HUDEP-2 (cell line): ENCODE results near the gene DSCAML1.

Experiments used
- DNase-seq, 76 experiments: peaks; one replicate each; lab custom pipeline; 2025; ENCODE audit not compliant: unreplicated experiment in 76 of 76; lab: John Stamatoyannopoulos, UW

The DSCAML1 gene

DNA sequence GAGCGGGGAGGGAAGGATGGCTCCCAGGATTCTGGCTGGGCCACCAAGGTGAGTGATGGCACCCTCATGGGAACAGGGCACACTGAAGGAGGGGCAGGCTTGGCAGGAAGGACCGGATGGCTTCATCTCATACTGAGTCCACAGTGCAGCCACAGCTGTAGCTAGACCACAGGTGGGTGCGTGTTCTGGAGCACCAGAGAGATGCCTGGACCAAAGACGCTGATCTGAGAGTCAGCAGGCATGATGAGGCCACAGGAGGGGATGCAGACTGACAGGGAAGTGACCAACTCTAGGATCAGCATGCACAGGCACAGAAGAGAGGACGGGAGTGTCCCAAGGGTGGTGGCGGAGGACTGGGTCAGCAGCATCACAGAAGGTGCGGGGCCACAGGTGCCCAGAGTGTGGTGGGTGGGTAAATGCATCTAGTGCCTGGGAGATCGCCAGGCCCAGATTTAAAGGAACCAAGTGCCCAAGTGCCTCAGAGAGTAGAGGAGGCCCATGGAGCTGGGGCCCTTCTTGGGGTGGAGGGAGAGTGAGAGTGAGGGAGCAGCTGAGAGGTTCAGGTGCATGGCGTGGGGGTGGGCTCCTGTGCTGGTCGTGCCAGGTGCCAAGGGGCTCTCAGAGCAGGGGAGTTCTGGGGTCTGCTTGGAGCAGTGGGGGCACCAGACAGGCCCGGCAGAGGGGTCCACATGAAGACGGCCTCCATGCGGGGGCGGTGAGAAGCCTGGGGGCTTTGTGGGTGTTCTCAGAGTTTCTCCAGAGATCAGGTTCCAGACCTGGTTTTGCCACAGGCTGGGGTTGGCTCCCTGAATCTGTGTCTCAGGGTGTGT, 355.7 kb downstream of the DSCAML1 start:
- DNase-seq = no peak

DNA sequence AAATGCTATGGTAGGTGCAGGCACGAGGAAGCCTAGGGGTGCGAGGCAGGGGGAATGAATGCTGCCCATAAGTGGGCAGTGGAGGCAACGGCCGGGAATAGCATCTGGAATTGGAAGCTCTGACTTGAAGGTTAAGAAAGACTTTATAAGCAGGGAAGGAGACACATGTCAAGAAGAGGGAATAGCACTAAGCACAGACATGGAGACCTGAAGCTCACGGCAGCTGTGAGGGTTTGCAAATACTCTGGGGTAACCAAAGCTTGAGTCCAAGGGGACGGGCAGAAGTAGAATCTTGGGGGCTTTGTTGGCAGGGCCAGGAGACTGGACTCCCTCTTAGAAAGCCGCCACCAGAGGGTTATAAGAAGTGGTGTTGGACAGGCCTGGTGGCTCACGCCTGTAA, 356.8 kb downstream of the DSCAML1 start:
- no peak for DNase-seq

GRCh38 chr11:117439256-117439655, 357.8 kb downstream of the DSCAML1 start:
- no peak for DNase-seq

- DNase-seq = no peak
Observed at GRCh38 chr11:117438371-117439000, 358.5 kb downstream of the DSCAML1 start.

- DNase-seq = no peak
Observed at GRCh38 chr11:117437791-117438130, 359.3 kb downstream of the DSCAML1 start.

- no peak for DNase-seq
Observed at GRCh38 chr11:117437041-117437790, 359.8 kb downstream of the DSCAML1 start.

GRCh38 chr11:117435326-117435725, 361.7 kb downstream of the DSCAML1 start:
- no peak for DNase-seq

GRCh38 chr11:117434481-117434880, 362.5 kb downstream of the DSCAML1 start:
- no peak for DNase-seq

GRCh38 chr11:117433717-117434116, 363.3 kb downstream of the DSCAML1 start:
- no peak for DNase-seq

DNA sequence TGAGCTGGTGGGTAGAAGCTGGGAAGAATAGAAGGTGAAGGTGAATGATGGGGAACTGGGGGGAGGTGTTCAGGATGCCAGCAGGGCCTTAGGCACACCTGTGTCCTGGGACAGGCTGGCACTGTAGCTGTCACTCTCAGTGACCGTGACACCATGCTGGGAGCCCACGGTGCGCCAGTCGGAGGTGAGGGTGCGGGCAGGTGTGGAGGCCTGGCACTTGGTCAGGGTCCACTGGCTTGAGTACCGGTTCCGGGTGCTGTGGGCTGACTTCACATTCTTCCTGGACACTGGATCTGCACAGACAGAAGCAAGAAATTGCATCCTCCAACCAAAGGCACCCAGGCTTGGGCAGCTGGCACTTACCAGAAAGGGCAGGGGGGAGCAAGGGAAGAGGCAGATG, 365.6 kb downstream of the DSCAML1 start:
- DNase-seq = no peak

DNA sequence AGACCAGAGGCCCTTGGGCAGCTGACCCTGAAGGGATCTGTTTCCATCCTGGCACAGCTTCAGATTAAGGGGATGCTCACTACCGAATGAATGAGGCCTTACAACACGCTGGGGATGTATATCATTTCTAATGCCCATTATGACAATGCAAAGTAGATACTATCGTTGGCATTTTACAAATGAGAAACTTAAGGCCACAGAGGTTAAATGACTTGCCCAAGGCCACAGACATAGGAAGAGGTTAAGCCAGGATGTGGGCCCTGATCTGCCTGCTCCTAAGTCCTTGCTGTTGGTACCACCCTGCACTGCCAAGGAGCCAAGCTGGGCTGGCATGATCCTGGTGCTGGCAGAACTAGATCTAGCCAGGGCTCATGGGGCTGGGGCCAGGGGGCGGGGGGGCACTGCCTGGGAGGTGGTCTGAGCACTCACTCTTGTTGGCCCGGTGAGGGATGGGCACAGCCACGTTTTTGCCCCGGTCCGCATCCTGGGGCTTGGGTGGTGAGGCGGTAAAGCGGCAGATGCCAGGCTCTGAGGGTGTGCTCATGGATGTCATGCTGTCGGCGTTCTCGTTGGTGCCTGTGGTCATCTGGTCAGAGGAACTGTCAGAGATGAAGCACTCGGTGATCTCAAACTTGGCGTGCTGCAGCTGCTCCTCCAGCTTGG, 366.6 kb downstream of the DSCAML1 start:
- no peak for DNase-seq

- DNase-seq = peak in 1 of 76 experiments; percentile 2
Observed at GRCh38 chr11:117428856-117429229, 368.2 kb downstream of the DSCAML1 start.

- no peak for DNase-seq
Observed at GRCh38 chr11:117428186-117428855, 368.7 kb downstream of the DSCAML1 start.

DNA sequence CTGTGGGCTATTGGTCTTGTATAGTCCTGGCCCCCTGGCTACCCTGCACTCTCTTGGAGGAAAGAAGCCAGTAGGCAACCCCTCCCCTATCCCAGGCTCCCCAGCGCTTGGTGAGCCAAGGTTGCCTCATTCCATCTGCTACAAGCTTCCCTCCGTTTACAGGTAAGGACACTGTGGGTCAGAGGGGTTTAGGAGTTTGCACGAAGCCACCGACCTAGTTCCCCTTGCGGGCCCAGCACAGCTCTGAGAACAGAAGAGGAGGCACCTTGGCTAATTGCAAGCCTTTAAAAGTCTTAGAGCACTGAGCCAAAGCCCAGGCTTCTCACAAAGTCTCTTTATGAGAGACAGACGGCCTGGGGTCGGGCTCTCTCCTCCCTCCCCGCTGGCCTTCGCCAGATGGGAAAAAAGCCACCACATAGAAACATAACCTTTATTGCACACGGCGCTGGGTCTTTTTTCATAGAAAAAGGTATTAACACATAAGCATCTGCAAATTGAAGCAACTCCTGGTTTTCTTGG, 369.6 kb downstream of the DSCAML1 start:
- DNase-seq = no peak

DNA sequence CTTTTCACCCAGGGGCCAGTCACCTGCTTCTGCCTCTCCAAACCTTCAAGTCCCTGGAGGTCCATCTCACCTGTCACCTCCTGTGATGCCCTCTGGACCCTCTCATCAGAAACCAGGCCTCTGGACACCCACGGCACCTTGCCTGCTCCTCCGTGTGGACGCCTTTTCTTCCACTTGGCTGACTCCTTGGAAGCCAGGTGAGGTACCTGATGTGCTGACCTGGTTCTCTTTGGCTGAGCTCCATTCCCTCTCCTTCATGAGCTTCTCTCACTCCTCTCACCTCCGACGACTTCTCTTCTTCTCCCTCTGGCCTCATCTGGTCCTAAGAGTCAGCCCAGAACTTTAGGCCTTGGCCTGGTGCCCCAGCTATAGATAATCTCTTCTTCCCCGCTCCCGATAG, 370.1 kb downstream of the DSCAML1 start:
- no peak for DNase-seq

DNA sequence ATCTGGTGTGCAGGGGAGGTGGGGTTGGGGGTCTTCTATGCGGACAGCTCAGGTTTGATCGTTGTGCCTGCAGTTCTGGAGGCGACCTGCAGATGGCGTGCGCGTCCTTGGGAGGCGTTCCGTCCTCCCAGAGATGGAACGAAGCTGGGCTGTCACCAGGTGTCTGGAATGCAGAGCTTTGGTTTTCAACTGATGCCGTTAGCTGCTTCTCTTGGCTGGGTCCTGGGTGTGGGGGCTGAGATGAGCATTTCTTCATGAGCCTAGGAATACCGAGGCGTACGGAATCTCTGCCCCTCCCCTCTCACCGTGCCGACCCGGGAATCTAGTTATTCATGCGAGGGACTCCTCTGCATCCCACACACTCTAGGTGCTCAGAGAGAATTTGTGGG, 370.7 kb downstream of the DSCAML1 start:
- peak in 46 of 76 experiments; percentile 3 to 56 (median 26) for DNase-seq

DNA sequence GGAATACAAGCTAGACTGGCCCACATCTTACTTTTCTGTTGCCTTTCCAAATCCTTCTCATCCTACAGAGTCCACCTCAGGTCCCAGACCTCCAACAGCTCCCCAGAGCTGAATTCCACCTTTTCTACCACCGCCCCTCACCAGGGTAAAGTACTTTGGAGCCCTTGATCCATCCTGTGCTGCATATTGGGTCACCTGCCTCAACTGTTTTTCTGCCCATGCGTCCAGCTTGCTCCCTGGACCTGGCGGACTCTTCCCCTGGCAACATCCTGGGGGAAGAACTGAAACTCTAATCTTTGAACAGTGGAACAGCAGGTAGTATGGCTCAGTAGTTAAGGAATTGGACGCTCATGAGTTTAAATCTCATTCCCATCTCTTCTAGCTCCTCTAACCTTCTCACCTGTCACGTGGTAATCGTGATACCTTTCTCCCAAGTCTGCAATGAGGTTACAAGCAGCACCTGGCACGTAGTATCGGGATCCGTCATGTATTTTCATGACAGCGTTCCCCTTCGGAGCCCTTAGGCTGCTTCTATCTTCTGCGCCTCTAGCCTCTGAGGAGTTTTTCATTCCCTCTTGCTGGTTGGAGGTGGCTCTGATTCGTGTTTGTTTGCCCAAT, 371.2 kb downstream of the DSCAML1 start:
- DNase-seq = no peak

GRCh38 chr11:117424781-117425180, 372.2 kb downstream of the DSCAML1 start:
- no peak for DNase-seq

- DNase-seq = no peak
Observed at GRCh38 chr11:117423046-117423575, 373.9 kb downstream of the DSCAML1 start.

DNA sequence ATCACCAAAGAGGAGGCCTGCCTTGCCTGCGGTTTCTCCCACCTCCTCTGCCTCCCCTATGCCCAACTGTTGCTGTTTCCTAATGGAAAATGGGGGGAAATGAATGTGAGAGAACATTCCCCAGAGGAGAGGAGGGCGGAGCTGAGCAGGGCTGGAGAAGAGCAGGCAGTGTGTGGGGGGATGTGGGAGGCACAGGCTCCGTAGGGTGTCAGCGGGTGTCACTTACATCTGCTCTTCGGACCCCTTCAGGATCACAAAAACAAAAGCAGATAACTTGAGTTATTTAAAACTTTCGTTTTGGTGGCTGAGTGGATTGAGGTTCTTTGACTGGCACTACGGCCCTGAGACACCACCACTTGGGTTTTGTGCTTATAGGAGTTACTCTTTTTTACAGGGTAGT, 375.5 kb downstream of the DSCAML1 start:
- DNase-seq = no peak
